HG03558 (cell line): Measurements from ENCODE around the gene ASAP3.

Source experiments
- ATAC-seq: cut with Tn5 transposase; IDR thresholded peaks from one replicate; pipeline ENCODE4 v1.9.1; 2021; ENCODE audit warnings: moderate number of reproducible peaks; ENCODE audit not compliant: unreplicated experiment; ENCODE audit errors: extremely low read depth

ASAP3 gene

DNA sequence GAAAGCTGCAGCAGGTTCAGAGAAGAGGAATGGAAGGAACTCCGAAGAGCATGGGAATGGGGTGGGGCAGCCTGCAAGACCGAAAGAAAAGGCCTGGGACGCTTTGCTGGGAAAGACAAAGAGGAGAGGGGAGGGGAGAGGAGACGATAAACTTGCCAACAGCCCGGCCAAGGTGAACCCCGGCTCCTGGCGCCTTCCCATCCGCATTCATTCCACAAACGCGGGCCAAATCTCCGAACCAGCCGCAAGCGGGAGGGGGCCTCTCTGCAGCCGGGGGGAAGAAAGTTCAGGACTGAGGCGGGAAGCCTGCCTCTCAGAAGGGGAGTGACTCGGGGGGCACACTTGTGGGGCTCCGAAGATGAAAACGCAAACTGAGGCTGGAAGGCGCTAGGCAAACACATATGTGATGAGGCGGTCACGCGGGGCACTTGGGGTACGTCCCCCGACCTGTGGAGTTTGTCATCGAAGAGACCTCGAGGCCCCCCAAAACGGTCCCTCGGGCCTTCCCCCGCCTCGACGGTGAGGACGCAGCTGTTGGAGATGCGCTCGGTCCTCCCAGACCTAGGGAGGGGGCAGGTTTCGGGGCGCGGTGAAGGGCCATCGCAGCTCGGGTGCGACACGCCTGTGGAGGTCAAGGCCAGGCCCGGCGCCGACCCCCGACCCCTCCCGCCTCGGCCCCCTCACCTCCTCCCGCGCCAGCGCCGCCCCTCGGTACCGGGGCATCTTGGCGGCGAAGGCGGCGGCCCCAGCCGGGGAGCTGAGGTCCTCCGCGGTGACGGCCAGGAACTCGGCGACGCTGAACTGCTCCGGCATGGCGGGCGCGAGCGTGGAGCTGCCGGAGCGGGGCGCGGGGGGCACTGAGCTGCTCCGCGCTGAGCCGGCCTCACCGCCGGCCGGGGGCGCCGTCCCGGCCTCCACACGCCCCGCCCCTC lies at the start of gene ASAP3:
Gene ASAP3, minus strand, starts transcription at position 859 of the 932 bp plus-strand sequence. Its CDS starts 46 bp downstream, at position 813.
- ATAC-seq: no peak

GRCh38 chr1:23533246-23534023 lies 49.5 kb upstream of the ASAP3 start:
- ATAC-seq: no peak

GRCh38 chr1:23531562-23532094 lies 47.6 kb upstream of the ASAP3 start:
- no peak for ATAC-seq

DNA sequence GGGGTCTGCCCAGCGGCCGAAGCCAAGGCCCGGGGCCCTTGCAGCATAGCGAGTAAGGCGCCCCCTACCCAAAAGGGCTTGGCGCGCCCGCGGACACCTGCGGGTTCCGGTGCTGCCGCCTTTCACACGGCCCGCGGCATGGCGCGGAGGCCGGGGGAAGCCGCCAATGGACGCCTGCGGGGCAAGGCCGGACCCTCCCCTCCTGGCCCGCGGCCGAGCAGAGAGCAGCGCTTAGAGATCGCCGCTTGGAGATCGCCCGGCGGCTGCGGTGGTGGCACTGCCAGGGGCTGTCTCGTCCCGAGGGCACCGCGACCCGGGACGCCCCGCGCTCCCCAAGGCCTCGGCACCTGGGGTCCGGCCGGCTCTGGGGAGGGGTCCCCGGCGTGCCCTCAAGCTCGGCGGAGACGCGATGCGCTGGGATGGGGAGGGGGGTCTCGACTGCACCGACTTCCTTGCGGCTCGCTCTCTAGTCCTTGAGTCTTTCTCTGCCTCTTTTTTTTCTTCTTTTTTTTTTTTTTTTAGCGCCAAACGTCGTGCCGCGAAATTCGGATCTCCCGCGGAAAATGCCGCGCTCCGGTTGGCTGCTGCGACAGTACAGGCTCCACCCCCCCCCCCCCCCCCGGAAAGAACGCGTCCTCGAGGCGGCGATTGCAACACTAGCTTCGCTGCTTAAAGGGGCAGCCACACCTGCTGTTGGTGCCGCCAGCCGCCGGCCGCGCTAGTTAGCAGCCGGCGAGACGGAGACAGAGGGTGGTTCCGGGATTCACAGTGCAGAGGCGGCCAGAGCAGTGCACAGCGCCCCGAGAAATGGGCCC lies 47.0 kb upstream of the ASAP3 start, which contains the start of gene E2F2:
Gene E2F2, minus strand, starts transcription at position 487 of the 815 bp plus-strand sequence. Its CDS starts 440 bp downstream, at position 47.
- no peak for ATAC-seq

- ATAC-seq: no peak
Measured at GRCh38 chr1:23530087-23530746, 46.2 kb upstream of the ASAP3 start.

GRCh38 chr1:23529146-23530086 lies 45.4 kb upstream of the ASAP3 start:
- no peak for ATAC-seq

GRCh38 chr1:23528250-23528978 lies 44.4 kb upstream of the ASAP3 start:
- ATAC-seq: no peak

DNA sequence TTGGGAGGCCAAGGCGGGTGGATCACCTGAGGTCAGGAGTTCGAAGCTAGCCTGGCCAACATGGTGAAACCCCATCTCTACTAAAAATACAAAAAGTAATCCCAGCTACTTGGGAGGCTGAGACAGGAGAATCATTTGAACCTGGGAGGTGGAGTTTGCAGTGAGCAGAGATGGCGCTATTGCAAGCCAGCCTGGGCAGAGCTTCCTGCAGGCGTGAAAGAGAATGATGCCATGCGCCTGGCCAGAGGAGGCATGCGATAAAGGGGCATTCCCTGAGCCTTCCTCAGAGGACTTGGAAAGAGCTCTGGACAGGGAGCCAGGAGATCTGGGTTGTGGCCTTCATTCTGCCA lies 43.9 kb upstream of the ASAP3 start:
- ATAC-seq: no peak

DNA sequence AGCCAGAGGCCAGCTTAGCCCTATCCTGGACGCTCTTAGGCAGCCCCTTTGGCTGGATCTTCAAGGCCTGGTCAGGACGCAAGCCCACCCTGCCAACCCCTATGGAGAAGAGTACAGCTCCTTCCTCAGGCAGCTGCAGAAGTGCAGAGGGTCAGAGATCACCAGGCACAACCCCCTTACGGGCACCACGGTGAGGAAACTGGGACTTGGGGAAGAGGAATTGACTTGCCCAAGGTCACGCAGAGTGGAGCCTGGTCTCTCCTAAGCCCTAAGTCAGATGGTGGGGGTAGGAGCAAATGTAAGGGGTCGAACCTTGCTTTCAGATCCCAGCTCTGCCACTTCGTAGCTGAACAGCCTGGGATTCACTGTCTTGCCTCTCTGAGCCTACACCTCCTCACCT lies 43.4 kb upstream of the ASAP3 start:
- ATAC-seq: no peak

DNA sequence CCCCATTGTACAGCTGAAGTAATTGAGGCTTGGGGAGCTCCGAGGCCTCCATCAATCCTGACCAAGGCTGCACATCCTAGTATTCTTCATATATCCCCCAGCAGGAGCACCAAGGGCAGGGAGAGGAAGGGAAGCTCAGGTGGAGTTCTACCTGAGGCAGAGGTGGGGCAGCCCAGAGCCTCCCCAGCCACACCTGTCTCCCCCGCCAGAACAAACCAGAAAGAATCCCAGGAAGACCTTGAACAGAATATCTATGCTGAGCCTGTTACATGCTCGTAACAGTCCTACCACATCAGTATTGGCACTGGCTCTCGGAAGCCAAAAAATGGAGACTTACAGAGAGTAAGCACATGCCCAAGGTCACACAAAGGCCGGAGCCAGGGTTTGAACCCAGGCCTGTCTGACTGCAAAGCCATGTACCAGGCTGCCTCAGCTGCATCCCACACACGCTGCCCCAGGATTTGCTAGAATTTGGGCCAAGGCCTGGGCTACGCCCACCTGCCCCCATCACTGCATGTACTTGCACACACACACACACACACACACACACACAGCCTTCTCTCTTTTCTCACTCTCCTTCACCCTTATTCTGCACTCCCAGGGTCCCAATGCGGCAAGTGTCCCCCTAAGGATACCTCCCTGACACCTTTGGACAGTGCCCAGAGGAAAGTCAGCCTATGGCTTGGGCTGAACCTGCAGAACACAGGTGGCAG lies 42.5 kb upstream of the ASAP3 start:
- no peak for ATAC-seq

DNA sequence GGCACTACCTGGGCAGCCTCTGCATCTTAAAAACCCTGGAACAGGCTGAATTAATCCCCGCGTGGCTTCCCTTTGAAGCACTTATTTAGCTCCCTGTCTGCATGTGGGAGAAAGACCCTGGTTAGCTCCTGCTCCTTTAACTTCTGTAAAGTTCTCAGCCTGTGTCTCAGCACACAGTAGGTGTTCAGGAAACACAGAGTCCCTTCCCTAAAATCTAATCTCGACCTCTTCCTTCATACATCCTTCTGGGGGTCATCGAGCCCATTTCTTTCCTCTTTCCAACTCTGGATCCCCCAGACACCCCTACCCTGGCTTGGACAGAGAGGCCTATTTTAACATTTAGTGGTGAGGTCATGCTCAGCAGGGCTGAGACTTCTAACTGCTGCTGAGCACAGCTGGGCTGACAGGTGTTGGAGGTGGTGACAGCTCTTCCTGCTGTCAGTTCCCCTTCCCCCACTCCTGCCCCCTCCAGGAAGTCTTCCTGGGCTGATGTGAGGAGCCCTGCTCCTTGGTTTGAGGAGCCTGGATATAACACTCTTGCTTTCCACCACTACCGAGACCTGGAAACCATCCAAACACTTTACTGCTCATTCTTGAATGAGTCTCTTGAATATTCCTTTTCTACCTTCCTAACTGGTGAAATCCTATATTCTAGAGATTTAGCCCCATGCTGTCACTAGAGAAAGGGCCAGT lies 41.7 kb upstream of the ASAP3 start:
- ATAC-seq: no peak

- ATAC-seq: no peak
Measured at GRCh38 chr1:23524716-23525401, 40.9 kb upstream of the ASAP3 start.

- ATAC-seq: no peak
Measured at GRCh38 chr1:23524163-23524562, 40.2 kb upstream of the ASAP3 start.

DNA sequence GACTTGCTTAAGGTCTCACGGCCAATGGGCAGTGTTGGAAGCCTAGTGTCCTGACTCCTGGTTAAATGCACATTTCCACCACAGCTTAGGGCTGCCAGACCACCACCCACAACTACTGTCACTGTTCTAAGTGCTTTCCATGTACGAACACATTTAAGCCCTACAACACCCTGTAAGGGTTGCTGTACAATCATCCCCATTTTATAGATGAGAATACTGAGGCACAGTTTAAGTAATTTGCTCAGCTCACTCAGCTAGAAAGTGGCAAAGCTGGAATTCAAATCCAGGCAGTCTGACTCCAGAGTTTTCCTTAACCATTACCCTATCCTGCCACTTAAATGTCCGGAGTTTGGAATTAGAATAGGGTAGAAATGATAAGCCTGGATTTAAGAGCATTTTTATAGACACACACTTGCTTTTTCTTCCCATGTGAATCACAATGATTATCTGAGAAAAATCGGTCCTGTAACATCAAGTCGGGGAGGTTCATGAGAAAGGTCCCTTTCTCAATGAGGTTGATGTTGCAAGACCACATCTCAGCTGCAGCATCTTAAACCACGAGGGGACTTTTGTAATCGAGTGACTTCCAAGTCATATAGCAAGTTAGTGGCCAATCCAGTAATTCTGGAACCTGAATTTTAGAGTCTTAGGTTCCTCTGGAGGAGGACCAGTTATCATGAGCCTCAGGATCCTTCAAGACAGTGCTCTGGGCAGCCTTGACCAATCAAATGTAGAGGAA lies 38.4 kb upstream of the ASAP3 start:
- no peak for ATAC-seq

DNA sequence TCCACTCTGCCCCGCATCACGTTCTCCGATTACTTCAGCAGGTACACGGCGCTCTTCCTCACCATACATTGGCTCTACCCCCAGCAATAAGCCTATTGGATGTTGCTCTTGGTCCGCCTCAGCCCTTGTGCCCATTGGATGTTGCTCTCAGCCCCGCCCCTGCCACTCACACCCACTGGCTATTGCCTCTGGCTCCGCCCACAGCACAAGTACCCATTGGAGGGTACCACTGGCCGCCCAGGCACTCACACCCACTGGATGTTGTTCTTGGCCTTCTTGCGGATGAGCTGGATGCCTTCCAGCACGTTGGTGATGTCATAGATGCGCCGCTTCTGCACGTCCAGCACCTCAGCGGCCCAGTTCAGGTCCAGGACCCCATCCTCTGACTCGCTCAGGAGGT lies 37.6 kb upstream of the ASAP3 start:
- ATAC-seq: no peak
